ENCODE results near the gene HNRNPR. TPM values are rescaled to one million over a fixed set of nuclear protein-coding genes. Genes with fewer than 3 reads are reported as not detected.

HNRNPR gene
- total and polyA plus RNA-seq, 9 of the 15 experiments (the other 6 are each of a cell fraction or from before 2014, with no cell fraction given), result 80.9 to 372 (median 301) TPM

DNA sequence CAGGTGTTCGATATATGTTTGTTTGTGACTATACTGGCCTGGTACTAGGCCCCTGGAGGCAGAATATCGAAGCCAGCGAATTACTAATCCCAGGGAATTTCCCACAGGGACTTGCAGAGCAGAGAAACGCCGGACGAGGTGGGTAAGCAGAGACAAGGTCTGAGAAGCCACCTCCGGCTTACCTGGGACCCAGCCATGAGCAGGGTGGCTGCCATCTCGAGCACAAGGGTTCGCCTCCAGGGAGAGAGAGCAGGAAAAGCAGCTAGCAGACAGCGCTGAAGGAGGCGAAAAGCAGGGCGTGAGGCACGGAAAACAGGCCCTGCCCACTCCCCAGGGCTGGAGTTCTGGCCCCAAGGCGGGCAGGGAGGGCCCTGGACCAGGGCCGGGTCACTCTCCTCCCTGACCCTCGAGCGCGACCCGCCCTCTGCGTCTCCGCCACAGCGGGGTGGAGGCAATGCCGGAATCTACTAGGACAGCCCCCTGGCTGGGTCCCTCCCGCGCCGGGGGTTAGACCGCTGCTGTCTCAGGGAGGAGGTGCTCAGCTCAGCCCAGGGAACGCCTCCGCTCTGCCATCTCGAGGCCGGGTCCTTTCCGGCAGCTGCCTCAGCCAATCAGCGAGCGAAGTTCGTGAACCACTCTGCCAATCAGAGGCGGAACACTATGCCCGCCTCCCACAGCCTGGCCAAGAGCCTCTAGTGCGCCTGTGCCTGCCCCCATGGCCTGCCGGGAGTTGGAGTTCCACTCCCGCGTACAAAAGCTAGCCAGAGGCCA lies 23.9 kb upstream of the HNRNPR start (continued):
- TF ChIP-seq RBM17 (IDR thresholded peaks at IDR 0.05; ENCODE audit: borderline replicate concordance, low read depth, low read length) (no peak), ERF (CRISPR knock-in tag; IDR thresholded peaks at IDR 0.05) (peak; percentile 48; the same call in 1 of the 2 replicates), NEUROD1 (IDR thresholded peaks at IDR 0.05; ENCODE audit: borderline replicate concordance, low read depth, low read length, partially characterized antibody) (peak; percentile 92), KAT8 (IDR thresholded peaks at IDR 0.05; ENCODE audit: low read depth) (no peak), SAFB (IDR thresholded peaks at IDR 0.05; ENCODE audit: borderline replicate concordance, low read depth, low read length) (no peak), SMARCA5 (IDR thresholded peaks at IDR 0.05) (peak; percentile 84; the same call in 1 of the 2 replicates), PHF20 (IDR thresholded peaks at IDR 0.05; ENCODE audit: partially characterized antibody) (peak; percentile 58), GABPB1 (CRISPR knock-in tag; IDR thresholded peaks at IDR 0.05) (peak; percentile 85), CREM (IDR thresholded peaks at IDR 0.05; ENCODE audit: low read depth) (peak; percentile 42; the same call in 1 of the 2 replicates), FOS (IDR thresholded peaks at IDR 0.05; ENCODE audit: extremely low read depth, insufficient read length) (peak; percentile 98), NR4A1 (CRISPR knock-in tag; IDR thresholded peaks at IDR 0.05) (0 out of 2 replicates have a peak, but pooled peaks have one; percentile 61), NR4A1 (tag; IDR thresholded peaks at IDR 0.05) (no peak), MXD1 (CRISPR knock-in tag; IDR thresholded peaks at IDR 0.05; ENCODE audit: borderline replicate concordance, poor library complexity, severe bottlenecking) (no peak), TEAD1 (CRISPR knock-in tag; IDR thresholded peaks at IDR 0.05) (peak in 1 of 2 experiments; percentile 41; a peak in 1 of 4 replicates), LCOR (CRISPR knock-in tag; IDR thresholded peaks at IDR 0.05) (no peak; the same call in 1 of the 2 replicates), KLF10 (CRISPR knock-in tag; IDR thresholded peaks at IDR 0.05) (no peak), KLF6 (CRISPR knock-in tag; IDR thresholded peaks at IDR 0.05; ENCODE audit: borderline replicate concordance) (no peak), PHF21A (IDR thresholded peaks at IDR 0.05; ENCODE audit: borderline replicate concordance, low read depth) (no peak; the same call in 1 of the 2 replicates), NCOA6 (IDR thresholded peaks at IDR 0.05) (no peak), BRD9 (IDR thresholded peaks at IDR 0.05; ENCODE audit: low read depth, partially characterized antibody) (peak; percentile 51), SNRNP70 (optimal IDR thresholded peaks at IDR 0.05; ENCODE audit: low read depth, low read length) (no peak)
- TF ChIP-seq, protein P1, sequence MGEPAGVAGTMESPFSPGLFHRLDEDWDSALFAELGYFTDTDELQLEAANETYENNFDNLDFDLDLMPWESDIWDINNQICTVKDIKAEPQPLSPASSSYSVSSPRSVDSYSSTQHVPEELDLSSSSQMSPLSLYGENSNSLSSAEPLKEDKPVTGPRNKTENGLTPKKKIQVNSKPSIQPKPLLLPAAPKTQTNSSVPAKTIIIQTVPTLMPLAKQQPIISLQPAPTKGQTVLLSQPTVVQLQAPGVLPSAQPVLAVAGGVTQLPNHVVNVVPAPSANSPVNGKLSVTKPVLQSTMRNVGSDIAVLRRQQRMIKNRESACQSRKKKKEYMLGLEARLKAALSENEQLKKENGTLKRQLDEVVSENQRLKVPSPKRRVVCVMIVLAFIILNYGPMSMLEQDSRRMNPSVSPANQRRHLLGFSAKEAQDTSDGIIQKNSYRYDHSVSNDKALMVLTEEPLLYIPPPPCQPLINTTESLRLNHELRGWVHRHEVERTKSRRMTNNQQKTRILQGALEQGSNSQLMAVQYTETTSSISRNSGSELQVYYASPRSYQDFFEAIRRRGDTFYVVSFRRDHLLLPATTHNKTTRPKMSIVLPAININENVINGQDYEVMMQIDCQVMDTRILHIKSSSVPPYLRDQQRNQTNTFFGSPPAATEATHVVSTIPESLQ (CRISPR knock-in tag; IDR thresholded peaks at IDR 0.05), result 0 out of 2 replicates have a peak, but pooled peaks have one; percentile 42

Measured in K562 (cell line).